Erythroblast (primary cell): ENCODE results near the gene ZBTB11.

Experiments used
- GATA1 ChIP-seq: IDR thresholded peaks from 2 replicates; pipeline ENCODE4 v1.6.1; 2011; ENCODE audit warnings: low read depth, mild to moderate bottlenecking, control low read depth, low read length, moderate library complexity
- POLR2A ChIP-seq: IDR thresholded peaks from 2 replicates; pipeline ENCODE4 v1.6.1; 2011; ENCODE audit warnings: mild to moderate bottlenecking, low read length

DNA sequence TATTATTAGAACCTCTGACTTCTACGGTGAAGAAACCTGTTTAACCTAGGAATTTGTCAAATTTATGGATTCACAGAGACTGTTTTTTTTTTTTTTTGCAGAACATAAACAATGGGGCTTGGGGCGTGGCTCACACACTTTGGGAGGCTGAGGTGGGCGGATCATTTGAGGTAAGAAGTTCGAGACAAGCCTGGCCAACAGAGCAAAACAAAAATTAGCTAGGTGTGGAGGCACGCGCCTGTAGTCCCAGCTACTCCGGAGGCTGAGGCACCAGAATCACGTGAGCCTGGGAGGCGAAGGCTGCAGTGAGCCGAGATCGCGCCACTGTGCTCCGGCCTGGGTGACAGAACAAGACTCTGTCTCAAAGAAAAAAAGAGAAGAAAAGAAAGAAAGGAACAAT lies 3.0 kb downstream of the ZBTB11 start:
- TF ChIP-seq POLR2A (no peak), GATA1 (no peak)
